Thyroid gland (tissue), 4 donors: Measurements from ENCODE around the gene CGRRF1. TPM values are rescaled to one million over a fixed set of nuclear protein-coding genes. Genes with fewer than 3 reads are reported as not detected.

ENCODE experiments used
- DNase-seq, 2 donors: peaks; one replicate each; pipeline ENCODE4 v3.0.0-alpha.2; 2019
- H3K27ac ChIP-seq, 3 donors: fragments of 200-600 bp; sonication (generic); 1 replicate in 2 of 3; 2 replicates in 1 of 3; pipeline ENCODE4 v1.5.1; 2016 to 2019; ENCODE audit warnings: mild to moderate bottlenecking in 1 of 3, moderate library complexity in 1 of 3
- H3K27me3 ChIP-seq: fragments of 200-600 bp; sonication (generic); one replicate; pipeline ENCODE4 v1.5.1; 2019
- H3K36me3 ChIP-seq, 2 donors: fragments of 200-600 bp; sonication (generic); one replicate each; pipeline ENCODE4 v1.5.1; 2016 to 2019
- H3K4me1 ChIP-seq, 2 donors: fragments of 200-600 bp; sonication (generic); one replicate each; pipeline ENCODE4 v1.5.1; 2017 to 2019
- H3K4me3 ChIP-seq, 3 donors: fragments of 200-600 bp; sonication (generic); replicated peaks in 1 of 3; 1 replicate in 2 of 3; 2 replicates in 1 of 3; pipeline ENCODE4 v1.5.1; 2016; ENCODE audit warnings: mild to moderate bottlenecking in 1 of 3
- H3K9me3 ChIP-seq: fragments of 200-600 bp; sonication (generic); one replicate; pipeline ENCODE4 v1.5.1; 2017
- CTCF ChIP-seq, 6 experiments: fragments of 200-600 bp in 3 of 6; fragments of 450-650 bp in 3 of 6; sonication (generic) in 3 of 6; IDR thresholded peaks; one replicate each; pipeline ENCODE4 v1.5.1; 2016 to 2019; ENCODE audit warnings: antibody characterized with exemption in 6 of 6, mild to moderate bottlenecking in 2 of 6, inconsistent platforms in 1 of 6, moderate library complexity in 1 of 6
- POLR2A ChIP-seq, 2 donors: fragments of 450-650 bp; IDR thresholded peaks; one replicate each; pipeline ENCODE4 v1.6.1; 2017; ENCODE audit warnings: antibody characterized with exemption in 2 of 2, mild to moderate bottlenecking in 2 of 2, moderate library complexity in 1 of 2
- WGBS, 2 donors: methylation state at CpG; one replicate each; pipeline ENCODE4 v1.1.5; 2017; 5-methylcytosine and 5-hydroxymethylcytosine counted together
- intact Hi-C: fragments of 100-400 bp; cut with DNase I; formaldehyde crosslinking; loops from one replicate; pipeline ENCODE4 v1.15.1; 2023
- total RNA-seq, 4 donors: library from RNA; depleted of rRNA; stranded (reverse); fragments of >200 nt; gene quantifications; one replicate each; pipeline ENCODE4 v1.2.3, GENCODE V29; 2016

CGRRF1 gene
- total RNA-seq, 4 donors from 2014 or later = 21.7 to 42.6 (median 25.8) TPM

- intact Hi-C loops = no loop called here
- no peak for TF ChIP-seq POLR2A (IDR thresholded peaks at IDR 0.05)
- TF ChIP-seq CTCF (IDR thresholded peaks at IDR 0.05) = no peak
- no peaks in the 10 kb centered on the region for H3K27me3 ChIP-seq
- WGBS, 2 donors = 83 to 90% methylated on average over 9 of the region's 9 CpGs
- H3K9me3 ChIP-seq = no peaks in the 10 kb centered on the region
- no peak for DNase-seq
- H3K4me3 ChIP-seq = no peak overlapping the region
- H3K36me3 ChIP-seq = no peaks in the 10 kb centered on the region
- H3K27ac ChIP-seq = no peak overlapping the region
- no peaks in the 10 kb centered on the region for H3K4me1 ChIP-seq
Observed at GRCh38 chr14:54556535-54556934, 46.8 kb downstream of the CGRRF1 start.

GRCh38 chr14:54562334-54562733 is 52.6 kb downstream of the CGRRF1 start:
- Histone ChIP-seq H3K9me3 (no peaks in the 10 kb centered on the region), H3K36me3 (no peaks in the 10 kb centered on the region), H3K27me3 (no peaks in the 10 kb centered on the region), H3K4me3 (no peak overlapping the region), H3K4me1 (peaks cover 6 to 7% of the 10 kb centered on the region in 2 donors), H3K27ac (no peak overlapping the region)
- no peak for DNase-seq
- WGBS, 2 donors = 52 to 55% methylated on average over 5 of the region's 5 CpGs
- no peak for TF ChIP-seq CTCF (IDR thresholded peaks at IDR 0.05)
- intact Hi-C loops = loop anchor here (5.0 kb wide), 1 partner anchor 245 kb away; no protein-coding TSS in a partner anchor

GRCh38 chr14:54564071-54564867 is 54.6 kb downstream of the CGRRF1 start:
- no peaks in the 10 kb centered on the region for H3K27me3 ChIP-seq
- H3K36me3 ChIP-seq = no peaks in the 10 kb centered on the region
- no peak for TF ChIP-seq POLR2A (IDR thresholded peaks at IDR 0.05)
- peak; percentile 53 to 99 (median 80) for TF ChIP-seq CTCF (IDR thresholded peaks at IDR 0.05)
- H3K9me3 ChIP-seq = no peaks in the 10 kb centered on the region
- H3K4me1 ChIP-seq = peaks cover 7 to 12% of the 10 kb centered on the region in 2 donors
- no peak for DNase-seq
- no peak overlapping the region for H3K4me3 ChIP-seq
- H3K27ac ChIP-seq = peak overlapping the region; percentile 98 to 100 (median 99)
- intact Hi-C loops = loop anchor here (5.0 kb wide), 1 partner anchor 243 kb away; no protein-coding TSS in a partner anchor
- WGBS, 2 donors = 30 to 31% methylated on average over 9 of the region's 9 CpGs

- Histone ChIP-seq H3K4me1 (peaks cover 7 to 15% of the 10 kb centered on the region in 2 donors), H3K36me3 (no peaks in the 10 kb centered on the region), H3K9me3 (no peaks in the 10 kb centered on the region), H3K27me3 (no peaks in the 10 kb centered on the region), H3K27ac (peak overlapping the region; percentile 98 to 100 (median 99)), H3K4me3 (peak overlapping the region; percentile 32 to 78 (median 77))
- 0 to 1% methylated on average over 18 to 26 of the region's 69 CpGs for WGBS, 2 donors
- DNase-seq = peak; percentile 81 to 85
- intact Hi-C loops = loop anchor here (5.0 kb wide), 3 partner anchors 127 to 242 kb away; no protein-coding TSS in a partner anchor
- TF ChIP-seq CTCF (IDR thresholded peaks at IDR 0.05) = peak in 4 of 6 experiments; percentile 14 to 40 (median 24)
- peak; percentile 80 to 94 for TF ChIP-seq POLR2A (IDR thresholded peaks at IDR 0.05)
Observed at GRCh38 chr14:54564868-54565784, 55.4 kb downstream of the CGRRF1 start.
